Stimulated activated CD8-positive, alpha-beta memory T cell treated with anti-CD3 and anti-CD28 coated beads, Interleukin-7, amount 100 ng/mL, for 48 hours (primary cell): ENCODE measurements around the gene C10orf120.

ENCODE experiments used
- DNase-seq, 2 donors: peaks; one replicate each; pipeline ENCODE4 v3.0.0-alpha.2; 2020; ENCODE audit warnings: low read depth in 1 of 2; ENCODE audit errors: extremely low read depth in 1 of 2

The C10orf120 gene

DNA sequence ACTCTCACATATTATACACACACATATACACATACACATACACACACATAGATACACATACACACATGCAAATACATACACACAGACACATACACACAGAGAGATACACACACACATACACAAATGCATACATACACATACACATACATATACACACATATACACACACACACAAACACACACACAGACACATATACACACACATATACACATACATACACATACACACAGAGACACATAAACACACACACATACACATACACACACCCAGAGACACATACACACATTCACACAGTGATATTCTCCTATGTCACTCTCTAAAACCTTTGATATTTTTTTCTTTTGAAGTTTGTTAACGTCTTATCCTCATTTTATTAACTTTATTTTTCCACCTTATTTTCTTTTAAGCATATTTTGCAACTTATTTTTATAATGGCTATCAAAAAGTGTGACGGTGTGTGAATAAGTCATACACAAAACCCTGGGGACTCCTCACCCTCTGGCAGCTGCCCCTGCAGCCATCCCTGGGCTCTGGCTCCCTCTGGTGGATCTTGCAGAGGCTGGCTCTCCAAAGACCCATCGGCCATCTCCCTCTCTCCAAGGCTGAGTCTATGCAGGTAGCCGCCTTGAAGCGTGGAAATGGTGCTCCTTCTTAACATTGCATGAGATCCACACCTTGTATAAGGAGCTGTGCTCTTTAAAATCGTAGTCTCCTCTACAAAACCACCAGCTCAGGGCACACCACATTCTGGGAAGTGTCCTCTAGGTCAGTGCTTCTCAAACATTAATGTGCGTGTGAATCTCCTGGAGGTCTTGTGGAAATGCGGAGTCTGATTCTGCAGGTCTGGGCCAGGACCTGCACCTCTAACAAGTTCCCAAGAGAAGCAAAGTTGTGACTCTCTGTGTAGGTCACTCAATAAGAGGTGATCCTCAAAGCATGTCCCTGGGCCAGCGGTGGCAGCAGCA is 4.1 kb upstream of the C10orf120 start:
- DNase-seq = peak; percentile 15 to 37

DNA sequence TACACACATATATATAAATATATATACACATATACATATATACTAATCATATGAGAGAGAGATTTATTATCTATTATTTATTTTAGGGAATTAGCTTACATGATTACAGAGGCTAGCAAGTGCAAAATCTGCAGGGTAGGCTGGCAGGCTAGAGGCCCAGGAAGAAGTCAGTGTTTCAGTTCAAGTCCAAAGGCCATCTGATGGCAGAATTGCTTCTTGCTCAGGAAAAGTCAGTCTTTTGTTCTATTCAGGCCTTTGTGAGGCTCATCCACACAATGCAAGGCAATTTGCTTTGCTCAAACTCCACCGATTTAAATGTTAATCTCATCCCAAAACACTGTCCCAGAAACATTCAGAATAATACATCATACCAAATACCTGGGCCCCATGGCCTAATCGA is 2.6 kb upstream of the C10orf120 start:
- no peak for DNase-seq

DNA sequence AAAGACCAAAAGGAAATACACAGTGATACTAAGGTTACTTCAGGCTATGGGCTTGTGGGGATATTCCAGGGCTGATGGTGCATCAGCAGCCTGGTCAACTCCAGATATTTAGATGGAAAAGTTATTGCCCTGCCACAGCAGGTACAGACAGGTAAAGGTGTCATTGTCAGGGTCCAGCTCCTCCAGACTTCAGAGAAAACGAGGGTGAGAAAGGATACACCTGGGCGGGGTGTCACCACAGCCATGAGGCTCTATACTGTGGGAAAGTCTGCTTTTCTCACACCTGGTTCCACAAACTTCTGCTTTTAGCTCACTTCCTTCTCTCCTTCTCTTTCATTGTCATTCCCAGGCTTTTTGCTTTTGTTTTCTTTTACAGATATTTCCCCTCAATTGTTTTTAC is 2.0 kb upstream of the C10orf120 start:
- no peak for DNase-seq

DNA sequence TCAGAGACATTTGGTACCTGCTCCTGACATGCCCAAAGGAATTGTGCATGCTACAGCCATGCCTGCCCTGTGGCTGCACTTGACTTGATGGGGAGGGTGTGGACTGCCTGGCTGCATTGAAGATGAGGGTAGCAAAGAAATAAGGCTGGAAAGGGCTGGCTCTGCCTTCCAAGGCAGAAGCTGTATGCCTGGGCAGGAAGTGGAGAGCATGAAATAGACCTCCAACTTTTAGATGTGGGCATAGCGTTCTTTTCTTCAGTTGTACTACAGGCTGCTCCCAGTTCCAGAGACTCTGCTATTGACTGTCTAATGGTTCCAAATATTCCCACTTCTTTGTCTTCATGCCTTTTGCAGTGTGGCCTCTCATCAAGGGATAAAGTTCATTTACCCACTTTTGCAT is 3.0 kb downstream of the C10orf120 start:
- no peak for DNase-seq

DNA sequence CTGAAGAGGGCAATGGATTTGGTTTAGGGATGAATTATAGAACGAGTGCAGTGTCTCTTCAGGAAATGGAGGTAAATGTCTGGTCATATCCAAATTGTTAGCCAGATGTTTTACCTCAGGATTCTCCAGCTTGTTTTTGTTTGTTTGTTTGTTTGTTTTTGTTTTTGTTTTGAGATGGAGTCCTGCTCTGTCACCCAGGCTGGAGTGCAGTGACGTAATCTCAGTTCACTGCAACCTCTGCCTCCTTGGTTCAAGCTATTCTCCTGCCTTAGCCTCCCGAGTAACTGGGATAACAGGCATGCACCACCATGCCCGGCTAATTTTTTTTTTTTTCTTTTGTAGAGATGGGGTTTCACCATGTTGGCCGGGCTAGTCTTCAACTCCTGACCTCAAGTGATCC is 6.9 kb downstream of the C10orf120 start:
- DNase-seq = no peak

DNA sequence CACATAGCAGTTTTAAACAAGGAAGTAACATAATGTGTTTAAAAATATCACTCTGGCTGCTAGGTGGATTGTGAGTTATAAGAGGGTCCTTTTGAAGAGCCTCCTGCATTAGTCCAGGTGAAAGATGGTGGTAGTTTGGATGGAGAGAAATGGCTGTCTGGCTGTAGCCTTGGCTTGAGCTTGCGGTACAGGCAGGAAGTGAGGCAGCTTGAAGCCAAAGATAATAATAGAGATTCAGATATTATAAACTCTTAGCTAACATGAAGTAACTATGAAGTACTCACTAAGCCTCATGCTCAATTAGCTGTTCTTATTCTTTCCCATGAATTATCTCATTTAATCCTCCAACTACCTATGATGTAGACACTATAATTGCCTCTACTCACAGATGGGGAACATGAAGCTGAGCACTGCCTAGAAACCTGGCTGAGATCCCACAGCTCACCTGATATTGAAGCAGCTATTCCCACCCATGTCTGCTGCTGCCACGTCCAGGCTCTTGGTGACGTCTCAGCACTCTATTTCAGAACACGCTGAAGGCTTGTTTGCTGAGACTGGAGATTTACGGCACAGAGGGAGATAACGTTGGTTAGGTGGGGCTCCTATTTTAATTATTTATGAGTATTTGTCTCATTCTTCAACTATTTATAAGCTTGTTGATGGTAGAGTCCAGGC is 10.4 kb downstream of the C10orf120 start:
- no peak for DNase-seq

DNA sequence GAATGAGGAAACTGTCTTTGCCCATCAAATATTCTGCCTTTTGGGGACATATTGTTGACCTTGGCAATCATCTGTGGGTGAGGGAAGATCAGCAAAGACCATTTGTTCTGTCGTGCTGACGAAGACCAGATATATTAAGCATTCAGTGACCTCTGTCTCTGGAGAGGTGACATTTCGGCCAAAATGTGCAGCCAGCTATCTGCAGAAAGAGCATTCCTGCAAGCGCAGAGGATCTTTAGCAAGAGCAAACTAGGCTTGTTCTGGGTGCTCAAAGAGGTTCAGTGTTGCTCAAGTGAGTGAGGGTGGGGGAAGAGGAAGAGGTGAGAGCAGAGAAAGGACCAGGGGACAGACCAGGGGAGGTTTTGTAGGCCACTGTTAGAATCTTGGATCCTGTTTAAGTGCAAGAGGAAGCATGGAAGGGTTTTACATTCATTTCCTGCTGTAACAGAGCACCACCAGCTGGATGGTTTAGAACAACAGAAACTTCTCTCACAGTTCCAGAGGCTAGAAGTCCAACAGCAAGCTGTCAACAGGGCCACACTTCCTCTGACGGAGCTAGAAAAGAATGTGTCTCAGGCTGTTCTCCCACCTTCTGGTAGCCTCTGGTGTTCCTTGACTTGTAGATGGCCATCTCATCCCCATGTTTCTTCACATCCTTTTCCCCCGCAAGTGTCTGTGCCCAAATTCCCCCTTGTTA is 11.2 kb downstream of the C10orf120 start:
- DNase-seq = no peak

DNA sequence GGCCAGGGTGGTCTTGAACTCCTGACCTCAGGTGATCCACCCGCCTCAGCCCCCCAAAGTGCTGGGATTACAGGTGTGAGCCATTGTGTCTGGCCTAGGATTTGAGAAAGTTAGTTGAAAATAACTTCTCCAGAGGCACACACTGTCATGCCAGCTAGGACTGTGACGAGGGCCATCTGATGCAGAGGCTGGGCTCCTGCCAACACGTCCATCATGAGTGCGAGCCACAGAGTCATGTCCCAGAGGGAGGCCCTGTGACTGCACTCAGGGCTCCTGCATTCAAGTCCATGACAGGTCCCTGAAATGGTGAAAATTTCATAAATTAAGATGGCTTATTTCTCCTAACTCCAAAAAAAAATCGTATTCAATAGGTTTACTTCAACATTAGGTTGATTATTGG is 17.1 kb downstream of the C10orf120 start:
- DNase-seq = no peak

DNA sequence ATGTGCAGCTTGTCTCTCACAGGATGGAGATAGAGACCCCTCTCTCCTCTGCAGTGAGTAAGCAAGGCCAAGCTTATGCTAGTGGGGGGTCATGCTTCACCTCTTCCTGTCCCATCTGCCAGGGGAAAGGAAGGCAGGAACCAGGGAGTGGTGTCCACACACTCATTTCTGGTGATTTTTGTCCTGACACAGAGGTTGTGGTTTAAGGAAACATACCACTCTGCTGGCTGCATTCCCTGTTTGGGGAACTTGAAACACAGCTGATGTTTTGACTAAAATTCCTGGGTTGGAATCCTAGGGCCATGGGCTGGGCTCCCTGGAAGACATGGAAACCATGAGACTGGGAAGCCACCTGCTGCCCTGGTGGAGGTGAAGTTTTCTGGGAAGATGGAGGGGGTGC is 21.4 kb downstream of the C10orf120 start:
- no peak for DNase-seq

DNA sequence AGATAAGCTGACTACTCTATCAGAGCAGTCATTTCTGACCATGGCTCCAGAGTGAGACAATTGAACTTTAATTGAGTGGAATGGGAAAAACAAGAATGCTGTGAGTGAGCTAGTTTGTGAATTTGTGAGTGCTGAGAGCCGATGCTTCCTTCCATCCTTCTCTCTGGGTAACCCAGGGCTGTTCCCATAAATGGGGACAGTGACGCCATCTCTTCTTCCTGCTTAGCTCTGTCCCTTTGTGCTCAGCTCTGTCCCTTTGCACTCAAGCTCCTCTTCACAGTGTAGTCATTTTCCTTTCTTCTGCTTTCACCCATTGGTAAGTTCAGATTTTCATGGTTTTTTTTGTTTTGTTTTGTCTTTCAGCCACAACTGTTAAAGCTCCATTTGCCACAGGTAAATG is 24.4 kb downstream of the C10orf120 start:
- DNase-seq = no peak

DNA sequence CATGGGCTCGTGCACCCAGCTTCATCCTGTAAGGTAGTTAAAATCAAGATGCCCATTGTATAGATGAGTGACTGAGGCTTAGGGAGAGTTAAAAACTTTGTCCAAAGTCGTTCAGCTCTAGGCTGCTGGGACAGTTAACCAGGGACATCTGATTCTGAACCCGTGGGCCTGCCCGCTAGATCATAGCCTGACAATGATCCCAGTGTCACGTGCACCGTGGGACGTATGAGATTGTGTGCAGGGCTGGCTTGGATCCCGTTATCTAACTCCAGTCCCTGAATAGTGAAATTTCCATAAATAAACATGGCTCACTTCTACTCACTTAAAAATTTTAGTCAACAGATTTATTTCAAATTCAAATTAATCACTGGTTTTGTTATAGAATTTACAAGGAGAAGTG is 24.9 kb downstream of the C10orf120 start:
- no peak for DNase-seq

DNA sequence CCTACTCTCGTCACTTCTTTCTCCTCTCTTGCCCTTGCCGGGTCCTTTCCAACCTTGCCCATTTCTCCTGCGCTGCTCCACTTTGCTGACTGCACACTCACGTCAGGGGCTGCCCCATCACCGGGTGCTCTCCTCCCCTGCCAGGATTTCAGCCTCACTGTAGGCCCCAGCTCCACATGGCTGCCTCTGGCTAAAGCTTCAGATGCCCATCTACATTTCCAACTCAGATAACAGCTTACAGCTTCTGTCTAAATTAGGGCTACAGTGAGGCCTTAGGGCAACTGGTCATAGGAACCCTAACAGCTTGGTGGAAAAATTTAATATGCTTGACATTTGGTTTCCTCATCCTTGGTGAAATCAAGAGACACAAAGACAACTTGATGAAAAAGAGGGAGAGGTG is 25.9 kb downstream of the C10orf120 start:
- DNase-seq = no peak

DNA sequence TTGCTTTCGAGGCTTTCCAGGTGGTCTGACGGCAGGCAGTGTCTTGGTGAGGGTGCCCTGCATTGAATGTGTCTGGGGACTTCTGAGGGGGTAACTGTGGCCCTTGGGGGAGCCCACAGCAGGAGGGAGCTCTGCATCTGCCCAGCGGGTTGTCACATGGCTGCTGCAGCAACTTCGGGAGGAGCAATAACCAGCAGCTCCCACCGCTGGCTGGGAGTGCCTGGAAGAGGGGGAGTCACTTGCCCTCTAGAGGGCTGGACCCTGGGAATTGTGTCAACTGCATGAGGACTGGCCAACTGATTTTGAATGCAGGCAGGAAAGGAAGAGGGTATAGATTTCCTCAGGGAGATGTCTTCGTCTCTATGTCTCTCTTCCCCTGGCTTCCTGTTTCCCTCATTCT is 26.4 kb downstream of the C10orf120 start:
- no peak for DNase-seq

DNA sequence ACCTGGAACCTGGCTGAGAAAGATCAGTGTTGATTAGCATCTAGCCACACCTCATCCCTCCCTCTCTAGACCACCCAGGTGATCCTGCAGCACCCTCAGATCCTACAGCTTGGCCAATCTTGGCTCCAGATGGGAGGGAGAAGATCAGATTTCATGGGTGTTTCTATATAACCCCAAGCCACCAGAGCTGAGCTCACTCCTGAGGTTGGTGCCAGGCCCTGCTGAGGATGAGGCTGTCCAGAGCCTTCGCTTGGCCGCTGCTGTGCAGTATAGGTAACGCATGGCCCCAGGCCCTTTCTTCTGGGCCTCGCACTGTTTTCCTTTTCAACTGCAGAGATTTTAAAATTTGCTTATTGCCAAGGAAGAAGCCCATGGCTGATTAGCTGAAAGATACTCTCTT is 27.0 kb downstream of the C10orf120 start:
- no peak for DNase-seq

DNA sequence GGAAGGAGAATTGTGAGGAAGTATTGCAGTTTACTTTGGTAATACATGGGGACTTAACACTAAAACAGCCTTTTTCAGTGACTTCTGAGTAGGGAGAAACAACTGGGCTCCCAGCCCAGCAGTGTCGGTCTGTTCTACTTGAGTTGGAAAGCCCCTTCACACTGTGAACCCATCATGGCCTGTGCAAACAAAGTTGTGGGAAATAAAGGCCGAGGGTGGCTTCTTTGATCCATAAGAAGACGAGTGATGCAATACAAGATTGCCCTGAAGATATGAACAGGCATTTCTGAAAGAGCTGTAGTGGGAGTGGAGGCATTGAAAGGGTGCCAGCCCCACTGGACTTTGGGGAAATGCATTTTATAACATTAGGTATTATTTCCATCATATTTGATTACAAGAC is 28.3 kb downstream of the C10orf120 start:
- DNase-seq = no peak

DNA sequence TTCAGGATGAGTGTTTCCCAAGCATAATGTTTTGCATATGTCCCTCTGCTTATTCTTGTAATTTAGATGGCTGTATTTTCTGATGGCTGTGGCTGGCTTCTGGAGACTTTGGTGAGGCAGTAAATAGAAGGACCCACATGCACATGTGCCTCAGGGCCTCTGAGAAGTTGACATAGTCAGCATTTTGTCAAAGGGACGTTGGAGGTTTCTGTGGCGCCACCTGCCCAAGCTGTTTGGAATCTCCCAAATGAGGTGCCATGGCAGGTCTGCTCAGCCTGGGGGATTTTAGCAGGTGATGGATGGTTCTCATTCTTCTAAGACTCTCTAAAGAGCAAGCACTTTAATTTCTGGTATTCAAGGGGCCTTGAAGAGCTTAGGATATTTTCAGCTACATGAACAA is 29.8 kb downstream of the C10orf120 start:
- DNase-seq = no peak

DNA sequence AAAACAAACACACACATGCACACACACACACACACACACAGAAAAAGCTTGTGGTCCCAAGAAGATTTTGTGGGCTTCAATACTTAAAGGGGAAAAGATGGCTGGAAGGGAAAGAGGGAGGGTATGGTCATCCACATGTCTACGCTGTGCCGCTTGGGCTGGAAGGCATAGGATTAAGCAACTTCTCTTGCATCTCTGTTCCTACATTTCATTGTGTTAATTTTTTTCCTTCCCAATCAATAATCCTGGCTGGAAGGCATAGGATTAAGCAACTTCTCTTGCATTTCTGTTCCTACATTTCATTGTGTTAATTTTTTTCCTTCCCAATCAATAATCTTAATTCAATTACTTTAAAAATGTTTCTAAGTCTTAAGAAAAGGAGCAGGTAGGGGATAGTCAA is 30.6 kb downstream of the C10orf120 start:
- no peak for DNase-seq

DNA sequence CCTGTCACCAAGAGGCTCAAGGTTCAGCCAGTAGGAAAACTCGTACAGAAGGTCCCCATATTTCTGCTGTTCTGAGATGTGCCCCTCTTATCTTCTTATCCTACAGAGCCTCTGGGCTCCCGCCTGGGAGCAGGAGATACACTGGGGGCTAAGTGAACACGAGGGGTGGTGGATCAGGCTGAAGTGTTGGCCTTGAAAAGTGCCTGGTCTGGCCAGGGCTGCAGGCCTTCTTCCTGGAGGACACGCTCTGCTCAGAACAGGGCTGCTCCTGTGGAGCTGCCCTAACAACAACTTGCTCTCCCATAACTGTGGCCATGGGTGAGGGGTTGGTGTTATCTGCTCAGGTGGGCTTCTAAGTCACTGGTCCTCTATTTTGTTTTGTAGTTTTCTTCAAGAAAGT is 33.7 kb downstream of the C10orf120 start:
- DNase-seq = no peak

DNA sequence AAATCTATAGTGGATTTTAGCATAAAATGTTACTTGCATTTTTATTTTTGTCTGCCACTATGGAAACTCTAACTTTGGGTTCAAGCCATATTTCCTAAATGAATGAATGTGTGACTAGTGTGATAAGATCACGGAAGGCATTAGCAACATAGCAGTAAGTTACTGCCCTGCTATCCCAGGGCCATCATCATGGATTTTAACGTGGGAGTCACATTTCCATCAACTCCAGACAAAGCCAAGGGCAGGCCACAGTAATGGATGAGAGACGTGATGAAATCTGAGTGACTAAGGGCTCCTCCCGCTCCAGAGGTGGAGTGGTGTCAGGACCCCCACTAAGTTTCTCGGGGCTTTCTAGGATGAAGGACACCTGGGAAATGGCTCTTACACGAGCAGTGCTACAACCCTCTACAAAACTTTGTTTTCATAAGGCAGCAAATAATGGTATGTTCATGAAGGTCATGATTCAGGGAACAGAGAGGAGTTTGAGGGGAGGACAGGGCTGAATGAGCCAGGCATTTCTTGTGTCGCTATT is 34.3 kb downstream of the C10orf120 start:
- DNase-seq = no peak

DNA sequence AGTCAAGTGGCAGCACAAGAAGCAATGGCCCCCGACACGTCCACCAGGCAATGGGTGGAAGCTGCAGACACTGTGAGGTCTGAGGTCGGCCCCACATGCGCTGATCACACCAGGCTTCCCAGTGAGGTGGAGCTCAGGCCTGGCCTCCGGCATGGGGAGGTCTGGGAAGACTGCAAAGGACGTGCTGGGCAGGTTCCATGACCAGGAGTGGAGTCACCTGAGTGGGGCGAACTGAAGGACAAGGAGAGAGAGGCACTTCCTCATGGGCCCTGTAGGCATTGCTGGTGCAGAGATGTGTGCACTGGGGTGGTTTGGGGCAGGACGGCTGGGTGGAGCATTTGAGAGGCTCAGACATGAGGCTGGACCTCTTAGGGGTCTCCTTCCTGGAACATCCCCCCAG is 35.1 kb downstream of the C10orf120 start:
- no peak for DNase-seq

DNA sequence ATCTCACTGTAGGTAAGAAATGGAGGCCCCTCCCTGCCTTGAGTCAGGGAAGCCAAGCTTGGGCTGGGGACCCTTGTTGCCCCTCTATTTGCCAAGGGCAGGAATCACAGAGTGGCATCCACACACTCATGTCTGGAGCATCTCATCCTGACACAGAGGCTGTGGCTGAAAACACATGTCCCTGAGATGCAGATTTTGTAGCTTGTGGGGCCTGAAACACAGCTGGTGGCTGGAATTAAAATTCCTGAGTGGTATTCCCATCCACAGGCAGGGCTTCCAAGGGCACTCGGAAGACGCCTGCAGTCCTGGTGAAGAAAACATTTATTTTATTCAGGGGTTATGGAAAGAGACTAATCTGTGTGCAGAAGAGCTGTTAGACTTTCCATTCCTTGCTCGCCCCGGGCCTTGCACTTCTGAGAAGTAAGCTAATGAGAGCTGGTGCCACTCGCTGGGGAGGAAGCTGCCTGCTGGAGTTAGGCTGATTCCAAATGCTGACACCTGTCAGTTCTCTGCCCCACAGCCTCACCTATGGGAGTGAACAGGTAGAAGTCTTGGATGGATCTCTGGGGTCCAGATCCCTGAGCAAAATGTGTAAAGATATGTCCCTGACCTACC is 36.0 kb downstream of the C10orf120 start:
- DNase-seq = no peak
